ENCODE results near the gene PPA1.
"Not testable (repeated sequence)": the region's sequence is repeated elsewhere in the genome, so short reads cannot be mapped to it uniquely, and the experiment has no call there.

Gene PPA1

DNA sequence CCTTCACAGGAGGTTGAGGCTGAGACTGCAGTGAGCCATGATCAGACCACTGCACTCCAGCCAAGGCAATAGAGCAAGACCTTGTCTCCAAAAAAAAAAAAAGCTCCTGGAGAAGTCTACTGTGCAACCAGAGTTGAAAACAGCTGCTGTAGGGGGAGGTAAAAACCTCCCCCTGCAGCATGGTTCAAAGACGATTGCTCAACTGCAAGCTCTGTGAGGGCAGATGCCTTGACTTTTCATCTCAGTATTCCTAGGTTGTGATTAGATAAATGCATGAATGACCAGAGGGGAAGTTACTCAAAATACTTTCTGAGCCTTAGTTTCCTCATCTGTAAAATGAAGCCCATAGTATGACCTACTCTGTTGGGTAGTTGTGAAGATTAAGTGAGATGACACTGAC is 25.0 kb upstream of the PPA1 start:
- Histone ChIP-seq H2AFZ (ENCODE audit: low read depth, low read length, severe bottlenecking) (no peak overlapping the region), H3K27ac (ENCODE audit: low read depth, low read length) (no peak overlapping the region), H3K9me3 (ENCODE audit: insufficient read depth, low read length) (no peaks in the 10 kb centered on the region; the same call in 1 of the 2 replicates), H3K4me2 (ENCODE audit: low read depth, low read length, poor library complexity, severe bottlenecking) (no peak overlapping the region), H3K9ac (ENCODE audit: low read length) (no peak overlapping the region), H3K4me3 (ENCODE audit: insufficient read depth, low read length, poor library complexity, severe bottlenecking) (no peak overlapping the region), H3K27me3 (ENCODE audit: low read length) (no peaks in the 10 kb centered on the region), H4K20me1 (ENCODE audit: low read depth, low read length) (no peaks in the 10 kb centered on the region), H3K79me2 (ENCODE audit: insufficient read depth, low read length) (no peaks in the 10 kb centered on the region), H3K9me2 (replicated peaks; ENCODE audit: insufficient read depth, low read length) (no peaks in the 10 kb centered on the region), H3F3A (ENCODE audit: insufficient read depth) (no peaks in the 10 kb centered on the region), H3K36me3 (ENCODE audit: low read length) (no peaks in the 10 kb centered on the region)
- TF ChIP-seq, protein P1, sequence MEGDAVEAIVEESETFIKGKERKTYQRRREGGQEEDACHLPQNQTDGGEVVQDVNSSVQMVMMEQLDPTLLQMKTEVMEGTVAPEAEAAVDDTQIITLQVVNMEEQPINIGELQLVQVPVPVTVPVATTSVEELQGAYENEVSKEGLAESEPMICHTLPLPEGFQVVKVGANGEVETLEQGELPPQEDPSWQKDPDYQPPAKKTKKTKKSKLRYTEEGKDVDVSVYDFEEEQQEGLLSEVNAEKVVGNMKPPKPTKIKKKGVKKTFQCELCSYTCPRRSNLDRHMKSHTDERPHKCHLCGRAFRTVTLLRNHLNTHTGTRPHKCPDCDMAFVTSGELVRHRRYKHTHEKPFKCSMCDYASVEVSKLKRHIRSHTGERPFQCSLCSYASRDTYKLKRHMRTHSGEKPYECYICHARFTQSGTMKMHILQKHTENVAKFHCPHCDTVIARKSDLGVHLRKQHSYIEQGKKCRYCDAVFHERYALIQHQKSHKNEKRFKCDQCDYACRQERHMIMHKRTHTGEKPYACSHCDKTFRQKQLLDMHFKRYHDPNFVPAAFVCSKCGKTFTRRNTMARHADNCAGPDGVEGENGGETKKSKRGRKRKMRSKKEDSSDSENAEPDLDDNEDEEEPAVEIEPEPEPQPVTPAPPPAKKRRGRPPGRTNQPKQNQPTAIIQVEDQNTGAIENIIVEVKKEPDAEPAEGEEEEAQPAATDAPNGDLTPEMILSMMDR (IDR thresholded peaks at IDR 0.05; ENCODE audit: insufficient read depth, low read length, poor library complexity, severe bottlenecking), result no peak
- TF ChIP-seq EZH2phosphoT487 (conservative IDR thresholded peaks at IDR 0.05; ENCODE audit: low read length), result no peak

DNA sequence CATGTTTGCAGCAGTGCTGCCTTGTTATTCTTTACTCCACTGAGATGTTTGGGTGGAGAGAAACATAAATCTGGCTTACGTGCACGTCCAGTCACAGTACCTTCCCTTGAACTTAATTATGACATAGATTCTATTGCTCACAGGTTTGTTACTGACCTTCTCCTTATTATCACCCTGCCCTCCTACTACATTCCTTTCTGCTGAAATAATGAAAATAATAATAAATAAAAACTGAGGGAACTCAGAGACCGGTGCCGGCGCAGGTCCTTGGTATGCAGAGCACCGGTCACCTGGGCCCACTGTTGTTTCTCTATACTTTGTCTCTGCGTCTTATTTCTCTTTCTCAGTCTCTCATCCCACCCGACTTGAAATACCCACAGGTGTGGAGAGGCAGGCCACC is 24.6 kb upstream of the PPA1 start:
- not testable (repeated sequence) for H3K9me3 ChIP-seq (ENCODE audit: insufficient read depth, low read length); H3F3A ChIP-seq (ENCODE audit: insufficient read depth); H3K4me2 ChIP-seq (ENCODE audit: low read depth, low read length, poor library complexity, severe bottlenecking); H3K36me3 ChIP-seq (ENCODE audit: low read length); H2AFZ ChIP-seq (ENCODE audit: low read depth, low read length, severe bottlenecking); H4K20me1 ChIP-seq (ENCODE audit: low read depth, low read length); H3K9me2 ChIP-seq (replicated peaks; ENCODE audit: insufficient read depth, low read length); H3K9ac ChIP-seq (ENCODE audit: low read length); H3K27ac ChIP-seq (ENCODE audit: low read depth, low read length); H3K4me3 ChIP-seq (ENCODE audit: insufficient read depth, low read length, poor library complexity, severe bottlenecking); H3K27me3 ChIP-seq (ENCODE audit: low read length); H3K79me2 ChIP-seq (ENCODE audit: insufficient read depth, low read length)

DNA sequence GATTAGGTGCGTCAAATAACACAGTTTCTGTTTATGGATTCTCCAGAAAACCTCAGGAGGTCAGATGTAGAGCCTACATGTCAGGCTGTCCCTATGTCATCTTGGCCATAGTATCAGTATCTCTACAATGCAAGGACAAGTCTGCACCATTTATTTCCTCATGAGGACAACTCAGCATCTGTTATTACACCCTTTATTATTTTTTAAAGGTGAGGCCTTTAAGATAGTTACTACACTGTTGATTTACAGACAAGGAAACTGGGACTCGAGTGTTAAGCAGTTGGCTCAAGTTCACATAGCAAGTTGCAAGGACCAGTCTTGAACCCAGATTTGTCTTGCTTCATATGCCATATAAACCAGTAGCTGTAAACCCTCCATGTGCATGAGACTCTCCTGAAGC is 23.2 kb upstream of the PPA1 start:
- H3F3A ChIP-seq (ENCODE audit: insufficient read depth), result no peaks in the 10 kb centered on the region
- no peak overlapping the region for H3K4me3 ChIP-seq (ENCODE audit: insufficient read depth, low read length, poor library complexity, severe bottlenecking)
- H4K20me1 ChIP-seq (ENCODE audit: low read depth, low read length), result no peaks in the 10 kb centered on the region
- no peak for TF ChIP-seq EZH2phosphoT487 (conservative IDR thresholded peaks at IDR 0.05; ENCODE audit: low read length)
- TF ChIP-seq, protein P1 (IDR thresholded peaks at IDR 0.05; ENCODE audit: insufficient read depth, low read length, poor library complexity, severe bottlenecking), result no peak
- no peak overlapping the region for H3K4me2 ChIP-seq (ENCODE audit: low read depth, low read length, poor library complexity, severe bottlenecking)
- no peaks in the 10 kb centered on the region for H3K9me2 ChIP-seq (replicated peaks; ENCODE audit: insufficient read depth, low read length)
- H3K36me3 ChIP-seq (ENCODE audit: low read length), result no peaks in the 10 kb centered on the region
- no peaks in the 10 kb centered on the region for H3K27me3 ChIP-seq (ENCODE audit: low read length)
- H3K9ac ChIP-seq (ENCODE audit: low read length), result no peak overlapping the region
- H3K79me2 ChIP-seq (ENCODE audit: insufficient read depth, low read length), result no peaks in the 10 kb centered on the region
- H2AFZ ChIP-seq (ENCODE audit: low read depth, low read length, severe bottlenecking), result no peak overlapping the region
- H3K9me3 ChIP-seq (ENCODE audit: insufficient read depth, low read length), result no peaks in the 10 kb centered on the region; the same call in 1 of the 2 replicates
- H3K27ac ChIP-seq (ENCODE audit: low read depth, low read length), result no peak overlapping the region

DNA sequence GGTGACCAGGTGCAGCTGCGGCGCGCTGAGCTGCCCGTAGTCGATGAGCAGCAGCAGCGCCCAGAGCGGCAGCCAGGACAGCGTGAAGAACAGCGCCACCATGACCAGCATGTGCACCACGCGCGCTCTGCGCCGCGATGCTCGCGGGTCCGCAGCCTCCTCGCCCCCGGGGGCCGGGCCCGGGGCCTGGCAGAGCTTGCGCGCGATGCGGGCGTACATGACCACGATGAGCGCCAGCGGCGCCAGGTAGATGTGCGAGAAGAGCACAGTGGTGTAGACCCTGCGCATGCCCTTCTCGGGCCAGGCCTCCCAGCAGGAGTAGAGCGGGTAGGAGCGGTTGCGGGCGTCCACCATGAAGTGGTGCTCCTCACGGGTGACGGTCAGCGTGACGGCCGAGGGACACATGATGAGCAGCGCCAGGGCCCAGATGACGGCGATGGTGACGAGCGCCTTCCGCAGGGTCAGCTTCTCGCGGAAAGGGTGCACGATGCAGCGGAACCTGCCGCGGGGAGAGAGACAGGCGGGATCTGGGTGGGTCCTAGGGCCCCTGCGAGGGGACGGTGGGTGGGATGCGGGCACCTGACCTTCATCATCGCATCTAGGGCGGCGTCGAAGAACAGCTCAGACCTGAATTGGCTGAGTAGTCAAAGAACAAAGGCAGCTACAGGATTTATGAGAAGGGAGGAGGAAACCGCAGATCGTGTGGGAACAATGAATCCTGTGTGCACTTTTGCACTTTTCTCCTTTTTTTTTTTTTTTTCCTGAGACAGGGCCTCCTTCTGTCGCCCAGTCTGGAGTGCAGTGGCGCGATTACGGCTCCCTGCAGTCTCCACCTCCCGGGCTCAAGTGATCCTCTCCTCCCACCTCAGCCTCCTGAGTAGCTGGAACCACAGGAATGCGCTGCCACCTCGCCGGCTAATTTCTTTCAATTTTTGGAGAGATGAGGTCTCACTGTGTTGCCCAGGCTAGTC is 22.4 kb upstream of the PPA1 start:
- Histone ChIP-seq H3F3A (ENCODE audit: insufficient read depth) (no peaks in the 10 kb centered on the region), H3K9me3 (ENCODE audit: insufficient read depth, low read length) (no peaks in the 10 kb centered on the region), H3K9ac (ENCODE audit: low read length) (no peak overlapping the region), H3K79me2 (ENCODE audit: insufficient read depth, low read length) (no peaks in the 10 kb centered on the region), H3K36me3 (ENCODE audit: low read length) (no peaks in the 10 kb centered on the region), H3K4me2 (ENCODE audit: low read depth, low read length, poor library complexity, severe bottlenecking) (no peak overlapping the region), H3K9me2 (replicated peaks; ENCODE audit: insufficient read depth, low read length) (no peaks in the 10 kb centered on the region), H3K4me3 (ENCODE audit: insufficient read depth, low read length, poor library complexity, severe bottlenecking) (no peak overlapping the region), H4K20me1 (ENCODE audit: low read depth, low read length) (no peaks in the 10 kb centered on the region), H3K27ac (ENCODE audit: low read depth, low read length) (no peak overlapping the region), H2AFZ (ENCODE audit: low read depth, low read length, severe bottlenecking) (no peak overlapping the region), H3K27me3 (ENCODE audit: low read length) (no peaks in the 10 kb centered on the region)
- TF ChIP-seq, protein P1 (IDR thresholded peaks at IDR 0.05; ENCODE audit: insufficient read depth, low read length, poor library complexity, severe bottlenecking), result no peak
- TF ChIP-seq EZH2phosphoT487 (conservative IDR thresholded peaks at IDR 0.05; ENCODE audit: low read length), result no peak
